GM12874 (cell line): ENCODE results near the gene MPDU1.

Source experiments
- CTCF ChIP-seq: IDR thresholded peaks from 2 replicates; pipeline ENCODE4 v1.5.1; 2011; ENCODE audit warnings: low read depth, mild to moderate bottlenecking, control low read depth, low read length, moderate library complexity; ENCODE audit not compliant: insufficient read depth

MPDU1 gene

GRCh38 chr17:7583253-7584109, at the start of gene MPDU1:
MPDU1 (plus strand) TSS chr17:7583852; CDS start chr17:7583863, 11 bp downstream.
- TF ChIP-seq CTCF, result no peak

GRCh38 chr17:7538050-7538449, 45.6 kb upstream of the MPDU1 start:
- TF ChIP-seq CTCF, result no peak

GRCh38 chr17:7538891-7539545, 44.6 kb upstream of the MPDU1 start:
- TF ChIP-seq CTCF, result no peak

GRCh38 chr17:7541074-7541621, 42.5 kb upstream of the MPDU1 start:
- TF ChIP-seq CTCF, result no peak

GRCh38 chr17:7544911-7545310, 38.7 kb upstream of the MPDU1 start:
- no peak for TF ChIP-seq CTCF

GRCh38 chr17:7548585-7549400, 34.9 kb upstream of the MPDU1 start, which contains the start of gene TNFSF12:
TNFSF12 (plus strand) TSS chr17:7549058; CDS start chr17:7549154, 96 bp downstream.
- 0 out of 2 replicates have a peak, but pooled peaks have one; percentile 3 for TF ChIP-seq CTCF
